Activated CD8-positive, alpha-beta T cell treated with anti-CD3 and anti-CD28 coated beads for 36 hours (primary cell): ENCODE results near the gene SAT2. TPM values are rescaled to one million over a fixed set of nuclear protein-coding genes. Genes with fewer than 3 reads are reported as not detected.

Experiments
- ATAC-seq: fragments of 200-7000 bp; cut with Tn5 transposase; one replicate; pipeline ENCODE4 v1.10.0; 2021; ENCODE audit warnings: mild to moderate bottlenecking, moderate library complexity
- CTCF ChIA-PET: fragments of 350-600 bp; sonication (Branson Sonifier 250); formaldehyde crosslinking; loops from one replicate; lab custom pipeline; 2021; ENCODE audit warnings: antibody characterized with exemption; lab: Charles Lee
- POLR2A ChIA-PET: fragments of 350-600 bp; sonication (Branson Sonifier 250); formaldehyde crosslinking; loops from one replicate; lab custom pipeline; 2021; ENCODE audit warnings: antibody characterized with exemption; lab: Charles Lee
- DNase-seq: peaks from one replicate; pipeline ENCODE4 v3.0.0-alpha.2; 2020
- H3K27ac Mint-ChIP-seq: one replicate; pipeline ENCODE4 v1.8.0; 2021; ENCODE audit warnings: mild to moderate bottlenecking, mixed read lengths
- H3K27me3 Mint-ChIP-seq: one replicate; pipeline ENCODE4 v1.8.0; 2021; ENCODE audit warnings: mixed read lengths
- H3K36me3 Mint-ChIP-seq: one replicate; pipeline ENCODE4 v1.8.0; 2021; ENCODE audit warnings: low read depth, mixed read lengths
- H3K4me1 Mint-ChIP-seq: one replicate; pipeline ENCODE4 v1.8.0; 2021; ENCODE audit warnings: low read depth, mixed read lengths
- H3K4me3 Mint-ChIP-seq: one replicate; pipeline ENCODE4 v1.8.0; 2021; ENCODE audit warnings: mild to moderate bottlenecking, moderate library complexity, mixed read lengths
- H3K9me3 Mint-ChIP-seq: one replicate; pipeline ENCODE4 v1.8.0; 2021; ENCODE audit warnings: mixed read lengths
- CTCF ChIP-seq: fragments of 200-600 bp; IDR thresholded peaks from one replicate; pipeline ENCODE4 v1.8.0; 2022; ENCODE audit warnings: antibody characterized with exemption, mild to moderate bottlenecking
- intact Hi-C: fragments of 100-400 bp; cut with micrococcal nuclease; formaldehyde crosslinking; loops from one replicate; pipeline ENCODE4 v1.10.0; 2022
- total RNA-seq, 2 experiments: library from RNA; stranded (reverse); gene quantifications; one replicate each; pipeline ENCODE4 v1.2.3, GENCODE V29; 2021

Gene SAT2
- total RNA-seq = 10 to 100 TPM; 15.6 to 22.2 TPM

- H3K27ac Mint-ChIP-seq = peak within 1 kb of the TSS; percentile 76
- no peaks in the 10 kb centered on the region for H3K27me3 Mint-ChIP-seq
- no peaks in the 10 kb centered on the region for H3K9me3 Mint-ChIP-seq
- no peak for TF ChIP-seq CTCF
- intact Hi-C loops = no loop called here
- H3K36me3 Mint-ChIP-seq = no peaks in the 10 kb centered on the region
- CTCF ChIA-PET = interaction anchor here (0.8 to 2.3 kb wide), 8 partner anchors 9 to 80 kb away, joined by 3 to 16 read pairs (median 3); partner anchors contain the start of genes FXR2, TP53 and WRAP53
- ATAC-seq = peak; percentile 96
- peak; percentile 93 for DNase-seq
- H3K4me1 Mint-ChIP-seq = peaks cover 10% of the 10 kb centered on the region
- peak within 1 kb of the TSS; percentile 87 for H3K4me3 Mint-ChIP-seq
- POLR2A ChIA-PET = interaction anchor here (0.6 to 4.7 kb wide), 15 partner anchors 10 to 347 kb away, joined by 3 to 41 read pairs (median 3); partner anchors contain the start of genes ATP1B2, CD68, FXR2 and SOX15
These were observed at the start of gene SAT2 for GRCh38 chr17:7627250-7628121. Gene SAT2, minus strand, starts transcription at chr17:7627821. Its CDS starts 186 bp downstream, at chr17:7627635.

- no peak for TF ChIP-seq CTCF
- Mint-ChIP-seq H3K36me3 (peaks cover 39% of the 10 kb centered on the region), H3K27ac (no peak overlapping the region), H3K4me3 (no peak overlapping the region), H3K4me1 (peaks cover 3% of the 10 kb centered on the region), H3K9me3 (peaks cover 8% of the 10 kb centered on the region), H3K27me3 (no peaks in the 10 kb centered on the region)
- POLR2A ChIA-PET = interaction anchor here (11.2 kb wide), 1 partner anchor 10 kb away, joined by 78 read pairs; the partner anchor contains the start of genes TP53 and WRAP53
- CTCF ChIA-PET = interaction anchor here (1.0 to 2.0 kb wide), 2 partner anchors 9 to 11 kb away, joined by 3 to 5 read pairs; partner anchors contain the start of genes TP53 and WRAP53
- ATAC-seq = no peak
- intact Hi-C loops = no loop called here
- no peak for DNase-seq
These were observed 48.9 kb upstream of the SAT2 start for GRCh38 chr17:7676533-7676932.

- TF ChIP-seq CTCF = no peak
- ChIA-PET POLR2A (interaction anchor here (11.2 kb wide), 1 partner anchor 12 kb away, joined by 78 read pairs; the partner anchor contains the start of genes TP53 and WRAP53), CTCF (interaction anchor here (1.4 to 2.9 kb wide), 2 partner anchors 12 to 32 kb away, joined by 3 to 37 read pairs; partner anchors contain the start of genes TP53 and WRAP53)
- Mint-ChIP-seq H3K27me3 (no peaks in the 10 kb centered on the region), H3K4me3 (no peak overlapping the region), H3K27ac (no peak overlapping the region), H3K9me3 (peaks cover 8% of the 10 kb centered on the region), H3K4me1 (peaks cover 3% of the 10 kb centered on the region), H3K36me3 (peaks cover 46% of the 10 kb centered on the region)
- intact Hi-C loops = no loop called here
- ATAC-seq (no peak), DNase-seq (no peak)
These were observed 47.3 kb upstream of the SAT2 start for GRCh38 chr17:7674934-7675333.

GRCh38 chr17:7673239-7673638, 45.6 kb upstream of the SAT2 start:
- ChIA-PET CTCF (interaction anchor here (0.7 to 2.9 kb wide), 24 partner anchors 9 to 382 kb away, joined by 3 to 37 read pairs (median 4); partner anchors contain the start of genes ATP1B2, SAT2, SOX15 and TP53), POLR2A (interaction anchor here (0.8 to 11.2 kb wide), 4 partner anchors 13 to 43 kb away, joined by 3 to 78 read pairs (median 6); partner anchors contain the start of genes SHBG, TP53 and WRAP53)
- peak; percentile 65 for TF ChIP-seq CTCF
- Mint-ChIP-seq H3K4me3 (no peak overlapping the region), H3K4me1 (no peaks in the 10 kb centered on the region), H3K27ac (no peak overlapping the region), H3K36me3 (peaks cover 48% of the 10 kb centered on the region), H3K27me3 (no peaks in the 10 kb centered on the region), H3K9me3 (peaks cover 8% of the 10 kb centered on the region)
- ATAC-seq = no peak
- intact Hi-C loops = no loop called here
- peak; percentile 79 for DNase-seq
